Measurements from ENCODE around the gene DNTT.

DNA sequence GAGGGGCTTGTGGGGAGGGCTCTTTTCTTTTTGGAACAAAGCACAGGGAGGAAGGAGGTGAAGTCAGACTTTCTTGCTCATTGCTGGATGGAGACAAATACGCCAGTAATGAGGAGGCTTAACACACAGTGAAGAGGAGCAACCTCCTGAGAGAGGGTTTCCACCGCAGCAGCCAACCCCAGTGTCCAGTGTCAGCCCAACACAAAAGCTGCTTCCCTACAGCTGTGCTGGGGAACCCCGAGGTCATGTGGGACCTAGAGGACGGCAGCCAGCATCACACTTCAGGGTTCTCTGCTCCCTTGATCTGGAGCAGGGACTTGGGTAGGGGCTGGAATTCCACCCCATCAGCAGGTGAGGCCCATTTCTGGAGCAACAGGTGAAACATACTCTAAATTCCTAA is 40.6 kb upstream of the DNTT start:
- TF ChIP-seq, protein P1, sequence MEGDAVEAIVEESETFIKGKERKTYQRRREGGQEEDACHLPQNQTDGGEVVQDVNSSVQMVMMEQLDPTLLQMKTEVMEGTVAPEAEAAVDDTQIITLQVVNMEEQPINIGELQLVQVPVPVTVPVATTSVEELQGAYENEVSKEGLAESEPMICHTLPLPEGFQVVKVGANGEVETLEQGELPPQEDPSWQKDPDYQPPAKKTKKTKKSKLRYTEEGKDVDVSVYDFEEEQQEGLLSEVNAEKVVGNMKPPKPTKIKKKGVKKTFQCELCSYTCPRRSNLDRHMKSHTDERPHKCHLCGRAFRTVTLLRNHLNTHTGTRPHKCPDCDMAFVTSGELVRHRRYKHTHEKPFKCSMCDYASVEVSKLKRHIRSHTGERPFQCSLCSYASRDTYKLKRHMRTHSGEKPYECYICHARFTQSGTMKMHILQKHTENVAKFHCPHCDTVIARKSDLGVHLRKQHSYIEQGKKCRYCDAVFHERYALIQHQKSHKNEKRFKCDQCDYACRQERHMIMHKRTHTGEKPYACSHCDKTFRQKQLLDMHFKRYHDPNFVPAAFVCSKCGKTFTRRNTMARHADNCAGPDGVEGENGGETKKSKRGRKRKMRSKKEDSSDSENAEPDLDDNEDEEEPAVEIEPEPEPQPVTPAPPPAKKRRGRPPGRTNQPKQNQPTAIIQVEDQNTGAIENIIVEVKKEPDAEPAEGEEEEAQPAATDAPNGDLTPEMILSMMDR (IDR thresholded peaks at IDR 0.05) = no peak
- TF ChIP-seq EZH2phosphoT487 (IDR thresholded peaks at IDR 0.05) = no peak
